ENCODE results near the gene CREG1.

Gene CREG1

GRCh38 chr1:167516404-167517388, 36.9 kb downstream of the CREG1 start:
- POLR2A ChIA-PET (ENCODE audit: low non-redundant PET) = no interaction called here
- CTCF ChIA-PET = no interaction called here
- TF ChIP-seq CTCF (conservative IDR thresholded peaks at IDR 0.05; ENCODE audit: low read depth) = no peak
- no peak overlapping the region for H3K27ac ChIP-seq
- no peak for DNase-seq (ENCODE audit: low spot score)

GRCh38 chr1:167515893-167516321, 37.7 kb downstream of the CREG1 start:
- POLR2A ChIA-PET (ENCODE audit: low non-redundant PET) = no interaction called here
- DNase-seq (ENCODE audit: low spot score) = no peak

GRCh38 chr1:167515461-167515860, 38.1 kb downstream of the CREG1 start:
- no peak for TF ChIP-seq CTCF (conservative IDR thresholded peaks at IDR 0.05; ENCODE audit: low read depth)
- H3K27ac ChIP-seq = no peak overlapping the region
- DNase-seq (ENCODE audit: low spot score) = no peak
- POLR2A ChIA-PET (ENCODE audit: low non-redundant PET) = no interaction called here
- CTCF ChIA-PET = interaction anchor here (0.6 to 0.7 kb wide), 2 partner anchors 18 to 201 kb away, joined by 3 to 4 read pairs; no protein-coding TSS in a partner anchor

More at GRCh38 chr1:167515893-167516321, 37.7 kb downstream of the CREG1 start:
- TF ChIP-seq CTCF (conservative IDR thresholded peaks at IDR 0.05; ENCODE audit: low read depth) = no peak
- CTCF ChIA-PET = no interaction called here
- H3K27ac ChIP-seq = no peak overlapping the region

- POLR2A ChIA-PET (ENCODE audit: low non-redundant PET) = no interaction called here
- no peak for DNase-seq (ENCODE audit: low spot score)
- CTCF ChIA-PET = interaction anchor here (0.6 kb wide), 1 partner anchor 28 kb away, joined by 3 read pairs; no protein-coding TSS in a partner anchor
- TF ChIP-seq CTCF (conservative IDR thresholded peaks at IDR 0.05; ENCODE audit: low read depth) = no peak
- no peak overlapping the region for H3K27ac ChIP-seq
Measured at GRCh38 chr1:167514288-167514687, 39.3 kb downstream of the CREG1 start.

GRCh38 chr1:167512046-167512654, 41.4 kb downstream of the CREG1 start:
- POLR2A ChIA-PET (ENCODE audit: low non-redundant PET) = no interaction called here

More at GRCh38 chr1:167512046-167512654, 41.4 kb downstream of the CREG1 start:
- H3K27ac ChIP-seq = no peak overlapping the region
- CTCF ChIA-PET = no interaction called here
- no peak for DNase-seq (ENCODE audit: low spot score)
- TF ChIP-seq CTCF (conservative IDR thresholded peaks at IDR 0.05; ENCODE audit: low read depth) = no peak

Data from RWPE1 (cell line).